GM21619 (cell line): ENCODE results near the gene COPZ1.
"Not testable (repeated sequence)": the region's sequence is repeated elsewhere in the genome, so short reads cannot be mapped to it uniquely, and the experiment has no call there.

Experiments
- ATAC-seq: cut with Tn5 transposase; IDR thresholded peaks from one replicate; pipeline ENCODE4 v1.9.1; 2021; ENCODE audit not compliant: unreplicated experiment

The COPZ1 gene

GRCh38 chr12:54324617-54325441, at the start of gene COPZ1:
COPZ1 (plus strand) TSS chr12:54325131; CDS start chr12:54325164, 33 bp downstream.
- ATAC-seq, result peak; percentile 99

- no peak for ATAC-seq
Observed at GRCh38 chr12:54276368-54276767, 48.6 kb upstream of the COPZ1 start.

- ATAC-seq, result no peak
Observed at GRCh38 chr12:54277823-54278276, 47.1 kb upstream of the COPZ1 start.

GRCh38 chr12:54279227-54279631, 45.7 kb upstream of the COPZ1 start:
- no peak for ATAC-seq

- peak; percentile 71 for ATAC-seq
Observed at GRCh38 chr12:54279632-54280467, 45.1 kb upstream of the COPZ1 start, which contains the start of gene CBX5. CBX5 (minus strand) TSS chr12:54280122; CDS start chr12:54257650, 22,472 bp downstream.

GRCh38 chr12:54280468-54281260, 44.3 kb upstream of the COPZ1 start, which contains the start of gene HNRNPA1:
HNRNPA1 (plus strand) TSS chr12:54280726; CDS start chr12:54280808, 82 bp downstream.
- peak; percentile 85 for ATAC-seq

GRCh38 chr12:54281261-54281638, 43.7 kb upstream of the COPZ1 start:
- not testable (repeated sequence) for ATAC-seq

GRCh38 chr12:54281694-54282093, 43.2 kb upstream of the COPZ1 start:
- not testable (repeated sequence) for ATAC-seq

GRCh38 chr12:54282949-54283593, 41.9 kb upstream of the COPZ1 start:
- no peak for ATAC-seq

- not testable (repeated sequence) for ATAC-seq
Observed at GRCh38 chr12:54284070-54284780, 40.7 kb upstream of the COPZ1 start.

- ATAC-seq, result no peak
Observed at GRCh38 chr12:54285150-54286041, 39.5 kb upstream of the COPZ1 start.

- ATAC-seq, result no peak
Observed at GRCh38 chr12:54286042-54287030, 38.6 kb upstream of the COPZ1 start.

GRCh38 chr12:54287261-54288157, 37.4 kb upstream of the COPZ1 start:
- ATAC-seq, result no peak

- ATAC-seq, result no peak
Observed at GRCh38 chr12:54292083-54292930, 32.6 kb upstream of the COPZ1 start.

GRCh38 chr12:54292931-54293241, 32.0 kb upstream of the COPZ1 start:
- ATAC-seq, result no peak
